Stimulated activated CD4-positive, alpha-beta T cell treated with anti-CD3 and anti-CD28 coated beads, Interleukin-1b, Interleukin-23, amount 100 ng/mL, for 48 hours (primary cell): ENCODE measurements around the gene PTPMT1.
"Not testable (repeated sequence)": the region's sequence is repeated elsewhere in the genome, so short reads cannot be mapped to it uniquely, and the experiment has no call there.

Experiments
- DNase-seq: peaks from one replicate; pipeline ENCODE4 v3.0.0-alpha.2; 2020

PTPMT1 gene, protein sequence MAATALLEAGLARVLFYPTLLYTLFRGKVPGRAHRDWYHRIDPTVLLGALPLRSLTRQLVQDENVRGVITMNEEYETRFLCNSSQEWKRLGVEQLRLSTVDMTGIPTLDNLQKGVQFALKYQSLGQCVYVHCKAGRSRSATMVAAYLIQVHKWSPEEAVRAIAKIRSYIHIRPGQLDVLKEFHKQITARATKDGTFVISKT

GRCh38 chr11:47565340-47566148 is at the start of gene PTPMT1:
PTPMT1 (plus strand) TSS chr11:47565599; CDS start chr11:47565623, 24 bp downstream.
- DNase-seq, result peak; percentile 73

DNA sequence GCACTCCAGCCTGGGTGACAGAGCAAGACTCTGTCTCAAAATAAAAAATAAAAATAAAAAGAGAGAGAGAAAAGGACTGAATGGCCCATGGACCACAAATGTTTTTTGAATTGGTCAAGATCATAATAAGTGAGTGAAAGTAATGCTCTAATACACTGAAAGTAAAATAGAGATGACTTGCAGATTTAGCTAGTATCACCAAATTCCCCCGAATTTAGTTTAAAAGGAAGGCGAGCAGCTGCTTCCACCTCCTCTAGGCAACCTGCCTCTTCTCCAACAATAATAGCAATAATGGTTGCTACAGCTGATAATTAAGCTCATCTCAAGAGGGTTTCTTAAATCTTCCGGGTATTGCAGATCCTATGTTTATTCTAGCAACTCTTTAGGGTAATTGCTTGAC is 49.2 kb upstream of the PTPMT1 start:
- DNase-seq, result no peak

GRCh38 chr11:47516984-47517853 is 48.2 kb upstream of the PTPMT1 start:
- no peak for DNase-seq

- DNase-seq, result no peak
Observed at GRCh38 chr11:47518212-47518964, 47.0 kb upstream of the PTPMT1 start.

- peak; percentile 32 for DNase-seq
Observed at GRCh38 chr11:47523490-47524225, 41.7 kb upstream of the PTPMT1 start.

DNA sequence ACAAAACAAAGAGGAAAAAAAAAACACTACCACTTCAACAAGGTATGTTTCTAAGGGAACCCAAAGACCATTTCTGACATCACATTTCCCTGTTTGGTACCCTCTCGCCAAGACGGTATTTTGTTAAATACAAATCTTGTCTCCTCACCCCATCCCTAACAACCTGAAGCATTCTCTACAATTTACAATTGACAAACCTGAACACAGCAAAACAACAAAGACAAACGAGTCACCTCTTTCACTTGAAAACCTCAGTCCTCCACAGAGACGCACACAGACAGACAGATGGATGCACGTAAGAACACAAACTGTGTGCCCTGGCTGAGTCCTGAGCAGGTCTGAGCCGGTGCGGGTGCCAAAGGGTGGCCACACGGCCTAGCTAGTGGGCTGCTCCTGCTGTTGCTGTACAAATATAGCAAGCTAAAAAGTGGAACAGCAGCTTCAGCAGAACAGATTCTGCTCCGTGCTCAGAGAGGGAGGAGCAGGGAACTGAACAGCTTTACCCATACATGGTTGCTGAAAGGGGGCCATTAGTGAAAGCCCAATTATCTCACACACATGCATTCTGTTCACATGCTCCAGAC is 41.0 kb upstream of the PTPMT1 start:
- no peak for DNase-seq

GRCh38 chr11:47526032-47526431 is 39.4 kb upstream of the PTPMT1 start:
- DNase-seq, result not testable (repeated sequence)

DNA sequence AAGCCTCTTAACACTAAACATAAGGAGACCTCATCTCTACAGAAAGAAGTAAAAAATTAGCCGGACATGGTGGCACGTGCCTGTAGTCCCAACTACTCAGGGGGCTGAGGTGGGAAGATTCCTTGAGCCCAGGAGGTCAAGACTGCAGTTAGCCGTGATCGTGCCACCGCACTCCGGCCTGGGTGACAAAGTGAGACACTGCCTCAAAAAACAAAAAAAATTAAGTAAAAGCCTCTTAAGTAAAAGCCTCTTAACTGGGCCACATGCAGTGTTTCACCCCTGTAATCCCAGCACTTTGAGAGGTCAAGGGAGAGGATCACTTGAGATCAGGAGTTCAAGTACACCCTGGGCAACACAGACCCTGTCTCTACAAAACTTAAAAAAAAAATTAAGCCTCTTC is 38.2 kb upstream of the PTPMT1 start:
- no peak for DNase-seq

DNA sequence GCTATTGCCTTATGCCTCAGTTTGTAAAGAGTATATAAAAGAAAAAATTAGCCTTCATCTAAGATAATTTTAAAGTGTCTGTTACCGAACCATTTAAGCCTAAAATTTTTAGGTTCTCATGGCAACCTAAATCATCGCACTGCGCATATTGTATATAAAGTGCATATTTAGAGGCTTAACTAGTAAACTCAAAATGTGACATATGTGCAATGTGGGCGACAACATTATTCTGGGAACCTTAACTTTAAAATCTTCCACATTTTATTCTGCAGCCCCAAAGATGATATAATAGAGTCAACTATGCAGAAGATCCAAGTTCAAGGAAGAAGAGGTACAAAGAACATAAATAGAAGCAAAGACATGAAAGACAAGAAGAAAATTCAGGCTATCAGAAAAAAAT is 35.4 kb upstream of the PTPMT1 start:
- no peak for DNase-seq

DNA sequence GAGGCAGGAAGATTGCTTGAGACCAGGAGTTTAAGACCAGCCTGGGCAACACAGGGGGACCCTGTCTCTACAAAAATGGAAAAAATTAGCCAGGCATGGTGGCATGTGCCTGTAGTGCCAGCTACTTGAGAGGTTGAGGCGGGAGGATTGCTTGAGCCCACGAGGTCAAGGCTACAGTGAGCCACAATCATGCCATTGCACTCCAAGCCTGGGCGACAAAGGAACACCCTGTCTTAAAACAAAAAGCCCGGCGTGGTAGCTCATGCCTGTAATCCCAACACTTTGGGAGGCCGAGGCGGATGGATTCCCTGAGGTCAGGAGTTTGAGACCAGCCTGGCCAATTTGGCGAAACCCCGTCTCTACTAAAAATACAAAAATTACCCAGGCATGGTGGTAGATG is 34.7 kb upstream of the PTPMT1 start:
- not testable (repeated sequence) for DNase-seq

DNA sequence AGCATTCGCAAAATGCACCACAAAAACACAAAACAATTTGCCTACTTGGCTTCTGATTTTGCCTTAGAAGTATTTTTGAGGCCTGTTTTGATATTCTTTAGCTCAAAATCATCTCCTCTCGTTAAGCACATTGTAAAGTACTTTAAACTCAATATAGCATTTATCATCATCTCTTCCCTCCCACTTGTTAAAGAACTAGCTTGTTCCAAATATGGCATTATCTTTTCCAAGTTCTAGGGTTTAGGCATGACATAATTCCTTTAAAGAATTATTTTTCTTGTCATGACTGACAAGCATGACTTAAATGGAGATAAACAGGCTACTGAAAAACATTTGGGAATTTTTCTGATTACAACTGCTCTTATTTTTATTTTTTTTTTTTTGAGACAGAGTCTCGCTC is 33.7 kb upstream of the PTPMT1 start:
- DNase-seq, result no peak

- no peak for DNase-seq
Observed at GRCh38 chr11:47532597-47533213, 32.7 kb upstream of the PTPMT1 start.

GRCh38 chr11:47533690-47534151 is 31.7 kb upstream of the PTPMT1 start:
- no peak for DNase-seq

- DNase-seq, result no peak
Observed at GRCh38 chr11:47534704-47535251, 30.6 kb upstream of the PTPMT1 start.

DNA sequence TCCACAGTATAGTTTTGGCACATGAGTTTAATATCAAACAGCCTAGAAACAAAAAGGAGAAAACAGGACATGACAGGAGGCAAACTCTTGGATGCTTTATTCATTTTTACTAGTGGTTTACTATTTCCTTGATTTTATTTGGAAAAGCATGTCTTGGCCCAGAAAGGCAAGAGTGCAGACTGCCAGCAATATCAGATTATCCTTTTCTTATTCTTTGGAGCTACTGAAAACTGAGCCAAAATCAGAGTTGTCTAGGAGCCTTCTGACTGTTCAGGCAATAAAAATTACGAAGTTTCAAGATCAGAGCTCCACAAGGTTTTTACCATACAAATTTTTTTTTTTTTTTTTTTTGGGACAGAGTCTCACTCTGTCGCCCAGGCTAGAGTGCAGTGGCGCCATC is 28.5 kb upstream of the PTPMT1 start:
- DNase-seq, result no peak

DNA sequence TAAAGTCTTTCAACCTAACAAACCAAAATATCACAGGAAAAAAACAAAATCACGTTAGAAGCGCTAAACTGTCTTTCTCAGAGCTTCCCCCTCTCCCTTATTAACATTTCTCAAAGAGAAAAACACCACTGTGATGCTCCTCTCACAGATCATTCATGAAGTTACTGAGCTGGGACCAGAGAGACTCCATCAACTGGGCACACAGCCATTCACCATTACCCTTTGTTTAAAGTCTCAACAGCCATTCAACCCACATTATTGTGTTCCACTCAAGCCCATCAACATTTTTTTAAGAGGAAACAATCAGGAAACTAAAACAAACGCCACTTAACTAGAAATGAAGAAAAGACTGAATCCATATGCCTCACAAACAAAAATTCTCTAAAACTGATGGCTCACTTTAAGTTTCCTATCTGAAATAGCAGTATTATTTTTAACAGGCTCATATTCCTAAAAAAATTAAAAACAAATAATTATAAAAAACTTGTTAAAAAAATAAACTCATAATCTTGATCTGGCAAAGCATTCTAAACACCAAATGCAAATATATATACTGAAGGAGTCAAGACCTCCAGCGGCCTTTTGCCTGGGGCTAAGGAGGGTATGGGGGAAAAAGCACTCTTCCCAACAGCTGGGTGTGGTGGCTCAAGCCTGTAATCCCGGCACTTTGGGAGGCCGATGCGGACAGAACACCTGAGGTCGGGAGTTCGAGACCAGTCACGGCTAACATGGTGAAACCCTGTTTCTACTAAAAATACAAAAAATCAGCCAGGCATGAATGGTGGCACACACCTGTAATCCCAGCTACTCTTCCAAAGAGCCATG is 26.4 kb upstream of the PTPMT1 start:
- no peak for DNase-seq

- DNase-seq, result no peak
Observed at GRCh38 chr11:47539681-47540039, 25.7 kb upstream of the PTPMT1 start.

DNA sequence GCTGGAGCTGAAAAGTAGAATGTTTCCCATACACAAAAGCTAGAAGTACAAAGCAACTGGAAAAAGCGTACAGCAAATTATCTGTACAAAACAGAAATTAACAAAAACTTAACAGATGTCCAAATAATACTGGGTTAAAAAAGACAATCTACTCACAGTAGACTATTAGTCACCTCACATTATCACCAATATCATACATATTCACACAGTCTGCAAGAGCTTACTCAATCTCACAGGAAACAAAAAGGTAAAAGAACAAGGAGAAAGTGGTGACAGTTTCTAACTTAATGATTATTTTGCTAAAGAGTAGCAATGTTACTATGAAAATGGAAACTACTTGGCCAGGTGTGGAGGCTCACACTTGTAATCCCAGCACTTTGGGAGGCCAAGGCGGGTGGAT is 24.3 kb upstream of the PTPMT1 start:
- DNase-seq, result no peak

DNA sequence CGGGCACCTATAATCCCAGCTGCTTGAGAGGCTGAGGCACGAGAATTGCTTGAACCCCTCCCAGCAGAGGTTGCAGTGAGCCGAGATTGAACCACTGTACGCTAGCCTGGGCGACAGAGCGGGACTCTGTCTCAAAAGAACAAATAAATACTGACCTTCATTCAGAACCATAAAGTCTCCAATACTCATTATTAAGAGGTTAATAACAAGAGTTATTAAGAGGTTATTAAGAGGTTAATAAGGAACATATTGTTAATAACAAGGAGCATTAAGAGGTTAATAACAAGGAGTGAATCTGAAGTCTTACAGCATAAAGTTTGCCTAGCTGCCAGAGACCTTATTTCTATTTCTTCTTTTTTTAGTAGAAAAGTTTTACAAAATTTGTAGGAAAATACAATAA is 20.1 kb upstream of the PTPMT1 start:
- no peak for DNase-seq

- not testable (repeated sequence) for DNase-seq
Observed at GRCh38 chr11:47546274-47546673, 19.1 kb upstream of the PTPMT1 start.
